GM18526 (cell line): ENCODE measurements around the gene TMCO1.

ENCODE experiments used
- POLR2A ChIP-seq: IDR thresholded peaks from 3 replicates; pipeline ENCODE4 v1.6.1; 2011; ENCODE audit not compliant: insufficient read length; ENCODE audit errors: extremely low read depth

Gene TMCO1

DNA sequence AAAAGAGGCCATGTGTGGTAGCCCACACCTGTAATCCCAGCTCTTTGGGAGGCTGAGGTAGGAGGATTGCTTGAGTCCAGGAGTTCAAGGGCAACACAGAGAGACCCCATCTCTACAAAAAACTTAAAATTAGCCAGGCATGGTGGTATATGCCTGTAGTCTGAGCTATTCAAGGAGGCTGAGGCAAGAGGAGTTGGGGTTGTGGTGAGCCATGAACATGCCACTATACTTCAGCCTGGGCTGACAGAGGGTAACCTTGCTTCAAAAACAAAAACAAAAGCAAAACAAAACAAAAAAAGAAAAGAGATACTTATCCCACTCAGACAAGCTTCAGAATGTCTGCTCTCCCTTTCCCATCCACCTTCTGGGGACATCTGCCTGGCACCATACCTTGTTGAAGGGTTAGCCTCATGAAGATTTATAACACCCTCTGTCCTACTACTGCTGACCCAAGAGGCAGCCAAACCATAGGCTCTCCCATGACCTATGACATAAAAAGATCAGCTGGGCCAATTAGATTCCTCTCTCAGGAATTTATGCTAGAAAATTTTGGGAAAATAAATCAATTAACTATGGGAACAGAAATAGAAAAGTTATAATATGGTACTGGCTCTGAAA lies 13.2 kb downstream of the TMCO1 start:
- no peak for TF ChIP-seq POLR2A

DNA sequence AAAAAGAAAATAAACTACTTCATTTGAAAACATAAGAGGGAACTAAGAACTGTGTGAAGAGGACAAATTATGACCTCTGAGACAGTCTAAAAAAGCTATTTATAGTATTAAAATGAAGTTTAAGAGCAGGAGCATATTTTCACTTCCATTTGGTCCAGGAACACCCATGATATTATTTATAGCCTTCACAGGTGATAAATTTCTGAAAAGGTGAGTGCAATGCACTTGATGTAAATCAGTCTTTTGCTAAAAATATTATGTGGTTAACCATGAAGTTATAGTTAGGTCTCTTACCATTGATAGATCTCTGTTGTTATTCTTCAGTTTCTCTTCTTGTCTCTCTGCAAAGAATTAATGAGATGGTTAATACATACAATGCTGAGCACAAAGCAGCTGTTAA lies 14.7 kb downstream of the TMCO1 start:
- TF ChIP-seq POLR2A: no peak

DNA sequence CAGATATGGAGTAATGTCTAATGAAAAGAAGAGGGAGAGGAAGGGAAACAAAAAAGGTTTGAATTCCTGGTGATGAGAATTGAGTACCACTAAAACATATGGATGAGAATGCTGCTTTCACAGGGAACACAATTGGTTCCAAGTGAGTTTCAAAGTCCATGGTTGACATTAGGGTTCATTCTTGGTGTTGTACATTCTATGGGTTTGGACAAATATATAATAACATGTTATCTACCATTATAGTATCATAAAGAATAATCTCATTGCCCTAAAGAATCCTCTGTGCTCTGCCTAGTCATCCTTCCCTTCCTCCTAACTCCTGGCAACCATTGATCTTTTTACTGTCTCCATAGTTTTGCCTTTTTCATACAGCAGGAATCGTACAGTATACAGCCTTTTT lies 20.1 kb downstream of the TMCO1 start:
- TF ChIP-seq POLR2A: no peak

DNA sequence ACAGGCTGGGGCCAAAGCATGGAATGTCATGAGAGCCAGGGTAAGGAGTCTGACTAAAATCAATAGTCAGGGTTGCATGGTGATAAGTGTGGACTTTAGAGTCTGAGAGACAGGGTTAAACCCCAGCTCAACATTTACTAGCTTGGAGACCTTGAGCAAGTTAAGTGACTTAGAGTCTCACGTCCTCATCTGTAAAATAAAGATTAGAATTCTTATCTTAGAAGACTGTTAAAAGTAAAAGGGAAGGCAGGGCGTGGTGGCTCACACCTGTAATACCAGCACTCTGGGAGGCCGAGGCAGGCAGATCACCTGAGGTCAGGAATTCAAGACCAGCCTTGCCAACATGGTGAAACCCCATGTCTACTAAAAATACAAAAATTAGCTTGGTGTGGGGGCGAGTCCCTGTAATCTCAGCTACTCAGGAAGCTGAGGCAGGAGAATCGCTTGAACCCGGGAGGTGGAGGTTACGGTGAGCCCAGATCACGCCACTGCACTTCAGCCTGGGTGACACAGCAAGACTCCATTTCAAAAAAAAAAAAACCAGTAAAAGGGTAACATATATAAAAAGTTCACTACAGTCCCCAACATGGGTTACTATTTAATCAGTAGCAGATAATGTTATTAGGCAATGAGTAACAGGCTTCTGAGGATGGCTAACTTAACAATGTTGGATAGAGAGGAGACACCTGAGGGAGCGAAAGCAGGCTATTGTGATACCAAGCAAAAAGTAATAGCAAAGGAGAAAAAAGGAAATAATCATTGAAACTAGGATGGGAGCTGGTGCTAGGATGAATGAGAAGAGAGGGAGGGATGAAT lies 20.8 kb downstream of the TMCO1 start:
- no peak for TF ChIP-seq POLR2A

DNA sequence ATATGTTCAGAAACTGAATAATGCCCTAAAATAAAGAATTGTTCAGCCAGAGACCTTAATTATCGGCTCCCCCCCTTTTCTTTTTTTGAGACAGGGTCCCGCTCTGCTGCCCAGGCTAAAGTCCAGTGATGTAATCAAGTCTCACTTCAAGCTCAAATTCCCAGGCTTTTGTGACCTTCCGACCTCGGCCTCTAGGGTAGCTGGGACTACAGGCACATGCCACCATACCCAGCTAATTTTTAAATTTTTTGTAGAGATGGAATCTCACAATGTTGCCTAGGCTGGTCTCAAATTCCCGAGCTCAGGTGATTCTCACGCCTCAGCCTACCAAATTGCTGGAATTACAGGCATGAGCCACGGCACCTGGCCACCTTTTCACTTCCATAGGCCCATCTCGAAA lies 26.5 kb downstream of the TMCO1 start:
- no peak for TF ChIP-seq POLR2A

DNA sequence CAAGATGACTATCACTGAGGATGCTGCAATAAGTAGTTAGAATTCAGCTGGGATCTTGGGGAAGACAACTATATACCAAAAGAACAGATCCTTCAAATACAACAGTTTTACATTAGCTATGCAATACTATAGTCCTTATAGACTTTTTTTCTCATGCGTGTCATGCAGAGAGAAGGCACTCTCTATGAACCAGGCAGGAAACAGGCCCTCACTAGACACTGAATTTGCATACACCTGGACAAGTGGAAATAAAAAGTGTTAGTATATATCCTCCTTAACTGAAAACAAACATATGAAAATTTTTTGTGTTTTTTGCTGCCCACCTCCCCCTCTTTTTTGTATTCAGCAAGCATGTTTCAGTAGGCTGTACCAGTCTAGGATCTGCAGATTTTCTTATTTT lies 29.9 kb downstream of the TMCO1 start:
- no peak for TF ChIP-seq POLR2A

DNA sequence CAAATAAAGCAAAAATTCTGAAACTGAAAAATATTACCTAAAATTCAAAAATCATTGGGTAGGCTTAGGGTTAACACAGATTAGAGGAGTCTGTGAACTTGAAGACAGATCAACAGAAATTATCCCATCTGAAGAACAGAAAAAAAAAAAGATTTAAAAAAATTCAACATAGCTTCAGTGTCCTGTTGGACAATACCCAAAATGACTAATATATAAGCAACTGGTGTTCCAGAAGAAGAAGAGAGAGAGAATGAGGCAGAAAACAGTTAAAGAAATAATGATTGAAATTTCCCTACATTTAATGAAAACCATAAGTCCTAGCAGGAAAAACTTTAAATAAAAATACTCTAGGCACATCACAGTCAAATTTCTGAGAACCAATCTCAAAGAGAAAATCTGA lies 31.5 kb downstream of the TMCO1 start:
- no peak for TF ChIP-seq POLR2A

DNA sequence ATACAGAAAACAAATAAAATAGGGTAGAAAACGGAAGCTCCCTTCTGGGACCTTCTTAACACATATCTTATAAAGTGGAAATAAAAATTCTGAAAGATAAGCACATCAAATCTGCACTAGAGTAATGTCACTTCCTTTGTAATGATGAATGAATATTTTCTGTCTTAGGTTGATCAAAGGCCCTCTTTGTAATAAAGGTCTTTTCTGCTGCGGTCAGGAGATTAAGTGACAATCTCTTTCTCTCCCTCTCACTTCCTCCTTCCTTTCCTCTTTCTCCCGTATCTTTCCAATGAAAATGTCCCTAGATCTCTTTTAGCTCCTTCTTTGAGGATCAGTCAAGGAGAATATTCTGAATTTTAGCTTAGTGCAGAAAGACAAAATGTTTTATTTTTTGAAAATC lies 33.8 kb downstream of the TMCO1 start:
- TF ChIP-seq POLR2A: no peak

DNA sequence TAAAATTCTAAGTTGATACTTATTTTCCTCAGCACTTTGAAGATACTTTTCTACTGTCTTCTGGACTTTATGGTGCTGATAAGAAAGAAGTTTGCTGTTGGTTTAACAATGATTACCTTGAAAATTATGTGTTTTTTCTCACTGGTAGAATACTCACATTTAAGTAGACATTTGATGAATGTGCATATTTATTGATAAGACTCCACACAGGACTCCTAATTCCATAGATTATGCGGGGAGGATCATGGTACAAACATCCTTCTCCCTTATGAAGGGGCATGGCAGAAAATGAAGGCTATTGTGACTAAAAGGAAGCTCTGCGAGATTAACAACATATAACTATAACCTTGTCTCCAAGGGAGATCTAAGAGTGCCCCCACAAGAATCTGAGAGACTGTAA lies 41.8 kb downstream of the TMCO1 start:
- TF ChIP-seq POLR2A: no peak

DNA sequence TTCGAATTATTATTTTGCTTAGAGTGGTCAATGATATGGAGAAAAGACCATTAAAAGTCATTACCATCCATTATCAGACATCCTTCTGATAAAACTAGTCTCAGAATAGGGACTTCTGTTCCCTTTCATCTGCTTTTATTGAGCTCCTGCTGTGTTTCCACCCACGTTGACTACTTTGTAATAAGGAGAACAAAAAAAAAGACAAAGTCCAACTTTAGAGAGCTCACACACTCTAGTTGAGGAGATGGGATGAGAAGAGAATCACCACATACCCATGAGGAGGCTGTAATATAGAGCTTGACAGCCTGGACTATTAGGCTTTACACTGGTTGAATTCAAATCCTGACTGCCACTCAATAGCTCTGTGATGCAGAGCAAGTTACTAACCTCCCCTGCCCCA lies 42.5 kb downstream of the TMCO1 start:
- no peak for TF ChIP-seq POLR2A

DNA sequence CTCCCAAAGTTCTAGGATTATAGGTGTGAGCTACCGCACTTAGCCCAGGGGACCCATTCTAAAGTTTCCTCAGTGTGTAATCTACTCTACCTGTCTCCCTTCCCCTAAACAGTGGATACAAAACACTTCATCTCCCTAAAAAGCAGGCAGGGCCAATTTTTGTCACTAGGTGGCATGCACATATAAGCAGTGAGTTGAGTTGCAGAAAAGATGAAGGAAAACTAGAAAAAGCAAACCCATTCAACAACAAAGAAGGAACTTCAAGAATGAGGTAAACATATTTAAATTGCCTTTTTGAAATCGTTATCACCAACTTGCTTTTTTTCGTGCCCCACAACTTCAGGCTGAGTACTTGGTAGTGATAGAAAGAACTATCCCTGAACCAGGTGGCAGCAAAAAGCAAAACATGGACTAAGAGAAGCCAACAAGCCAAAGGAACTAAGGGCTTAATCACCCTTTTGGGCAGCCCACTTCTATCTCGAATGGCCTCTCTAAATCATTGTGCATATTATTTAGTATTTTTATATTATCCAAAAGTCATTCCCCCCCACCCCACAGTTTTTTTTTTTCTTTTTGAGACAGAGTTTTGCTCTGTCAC lies 50.7 kb downstream of the TMCO1 start:
- TF ChIP-seq POLR2A: no peak

DNA sequence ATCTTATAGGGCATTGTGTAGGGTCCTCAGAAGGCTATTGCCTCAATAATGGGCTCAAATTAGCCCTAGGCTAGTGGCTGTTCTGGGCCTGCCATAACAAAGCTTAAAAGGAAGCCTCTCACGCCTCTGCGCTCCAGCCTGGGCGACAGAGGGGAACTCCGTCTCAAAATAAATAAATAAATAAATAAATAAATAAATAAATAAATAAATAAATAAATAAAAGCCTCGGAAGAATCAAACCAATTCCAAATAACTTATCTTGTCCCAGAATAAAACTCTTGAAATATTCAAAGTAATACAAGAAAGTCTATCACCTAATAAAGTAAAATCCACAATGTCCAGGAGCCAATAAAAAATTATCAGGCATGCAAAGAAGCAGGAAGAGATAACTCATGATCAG lies 55.9 kb downstream of the TMCO1 start:
- no peak for TF ChIP-seq POLR2A

DNA sequence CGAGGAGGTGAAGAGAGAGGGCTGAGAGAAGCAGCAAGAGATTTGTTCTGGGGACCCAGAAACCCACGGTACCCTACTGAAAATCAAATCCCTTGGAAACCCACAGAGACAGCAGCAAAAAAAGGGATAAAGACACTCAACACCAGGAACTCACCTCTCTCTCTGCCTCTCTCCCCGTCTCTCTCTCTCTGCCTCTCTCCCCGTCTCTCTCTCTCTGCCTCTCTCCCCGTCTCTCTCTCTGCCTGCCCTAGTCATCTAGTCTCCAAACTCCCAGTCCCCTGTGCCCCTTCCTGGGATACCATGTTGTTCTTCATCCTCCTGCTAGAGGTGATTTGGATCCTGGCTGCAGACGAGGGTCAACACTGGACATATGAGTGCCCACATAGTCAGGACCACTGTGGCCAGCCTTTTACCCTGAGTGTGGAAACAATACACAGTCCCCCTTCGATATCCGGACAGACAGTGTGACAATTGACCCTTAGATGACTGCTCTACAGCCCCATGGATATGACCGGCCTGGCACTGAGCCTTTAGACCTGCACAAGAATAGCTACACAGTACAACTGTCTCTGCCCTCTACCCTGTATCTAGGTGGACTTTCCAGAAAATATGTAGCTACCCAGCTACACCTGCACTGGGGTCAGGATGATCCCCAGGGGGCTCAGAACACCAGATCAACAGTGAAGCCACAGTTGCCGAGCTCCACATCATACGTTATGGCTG lies 60.5 kb downstream of the TMCO1 start:
- TF ChIP-seq POLR2A: no peak

DNA sequence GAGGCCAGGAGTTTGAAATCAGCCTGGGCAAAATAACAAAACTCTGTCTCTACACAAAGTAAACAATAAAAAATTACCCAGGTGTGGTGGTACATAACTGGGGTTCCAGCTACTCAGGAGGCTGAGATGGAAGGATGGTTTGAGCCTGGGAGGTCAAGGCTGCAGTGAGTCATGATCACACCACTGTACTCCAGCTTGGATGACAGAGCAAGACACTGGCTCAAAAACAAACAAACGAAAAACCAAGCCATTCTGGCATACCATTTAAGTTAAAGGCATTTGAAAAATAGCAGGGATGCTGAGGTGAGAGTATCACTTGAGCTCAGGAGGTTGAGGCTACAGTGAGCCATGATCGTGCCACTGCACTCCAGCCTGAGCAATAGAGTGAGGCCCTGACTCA lies 65.0 kb downstream of the TMCO1 start:
- TF ChIP-seq POLR2A: no peak

DNA sequence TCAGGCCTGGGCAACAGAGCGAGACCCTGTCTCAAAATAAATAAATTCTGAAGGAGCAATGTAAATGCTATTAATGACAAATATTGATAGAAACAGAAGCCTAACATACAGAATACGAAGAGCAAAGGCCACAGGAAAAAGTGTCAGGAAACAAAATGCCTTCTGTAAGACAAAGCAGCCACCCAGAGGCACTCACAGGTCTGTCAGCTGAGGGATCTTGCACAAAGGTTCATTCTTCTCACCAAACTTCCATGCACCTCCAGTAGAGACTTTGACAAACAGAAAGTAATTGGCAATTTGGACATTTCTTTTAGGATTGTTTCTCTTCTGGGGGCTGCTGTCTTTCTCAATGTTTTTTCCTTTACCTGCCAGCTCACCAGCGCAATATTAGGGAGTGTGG lies 69.1 kb downstream of the TMCO1 start:
- no peak for TF ChIP-seq POLR2A

DNA sequence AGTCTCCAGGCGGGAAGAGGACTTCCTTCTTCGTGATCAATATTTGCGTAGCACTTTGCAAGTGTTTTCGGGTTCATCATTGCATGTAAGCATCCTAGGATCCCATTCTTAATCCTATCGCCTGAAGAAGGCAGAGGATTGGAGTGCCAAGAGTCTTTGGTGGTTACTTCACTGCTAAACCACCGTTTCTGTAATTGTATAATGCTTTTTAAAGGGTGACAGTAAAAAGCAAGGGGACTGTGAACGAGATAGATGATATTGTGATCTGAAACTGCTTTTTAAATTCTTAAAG lies 70.0 kb downstream of the TMCO1 start:
- no peak for TF ChIP-seq POLR2A
